GM21825 (cell line): ENCODE data around the gene TNFRSF14.
"Not testable (repeated sequence)": the region's sequence is repeated elsewhere in the genome, so short reads cannot be mapped to it uniquely, and the experiment has no call there.

Experiments used
- ATAC-seq: cut with Tn5 transposase; IDR thresholded peaks from one replicate; pipeline ENCODE4 v1.9.1; 2021; ENCODE audit warnings: mild to moderate bottlenecking, moderate library complexity; ENCODE audit not compliant: unreplicated experiment

TNFRSF14 gene

GRCh38 chr1:2553076-2553475 is 3.1 kb upstream of the TNFRSF14 start:
- not testable (repeated sequence) for ATAC-seq

DNA sequence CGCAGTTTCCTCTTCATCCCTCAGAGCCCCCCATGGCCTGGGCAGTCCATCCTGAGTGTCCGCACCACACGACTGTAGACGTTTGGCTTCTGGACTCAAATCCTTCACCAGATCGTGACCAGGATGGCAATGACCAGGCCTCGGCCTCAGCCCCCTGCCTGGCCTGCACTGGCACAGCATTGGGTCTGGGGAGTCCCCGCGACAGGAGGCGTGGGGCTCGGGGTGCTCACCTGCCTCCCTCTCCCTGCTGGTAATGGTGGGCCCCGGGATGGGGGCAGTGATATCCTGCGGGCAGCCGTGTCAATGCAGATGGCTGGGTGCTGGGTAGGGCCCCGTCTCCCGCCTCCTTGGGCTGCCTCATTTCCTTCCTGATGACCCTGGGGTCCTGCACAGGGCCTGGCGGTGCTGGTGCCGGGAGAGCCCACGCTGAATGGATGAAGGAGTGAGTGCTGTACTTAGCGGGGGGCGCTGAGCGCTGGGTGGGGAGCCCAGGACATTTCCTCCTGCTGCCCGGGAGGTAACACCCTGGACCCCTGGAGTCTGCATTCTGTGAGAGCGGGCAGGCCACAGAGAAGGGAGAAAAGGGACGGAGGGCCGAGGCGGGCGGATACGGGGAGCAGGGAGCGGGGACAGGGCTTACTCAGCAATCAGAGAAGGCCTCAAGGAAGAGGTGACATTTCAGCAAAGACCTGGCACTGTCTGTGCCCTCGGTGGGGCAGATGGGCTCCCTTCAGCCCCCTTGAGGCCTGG is 2.1 kb upstream of the TNFRSF14 start:
- no peak for ATAC-seq

DNA sequence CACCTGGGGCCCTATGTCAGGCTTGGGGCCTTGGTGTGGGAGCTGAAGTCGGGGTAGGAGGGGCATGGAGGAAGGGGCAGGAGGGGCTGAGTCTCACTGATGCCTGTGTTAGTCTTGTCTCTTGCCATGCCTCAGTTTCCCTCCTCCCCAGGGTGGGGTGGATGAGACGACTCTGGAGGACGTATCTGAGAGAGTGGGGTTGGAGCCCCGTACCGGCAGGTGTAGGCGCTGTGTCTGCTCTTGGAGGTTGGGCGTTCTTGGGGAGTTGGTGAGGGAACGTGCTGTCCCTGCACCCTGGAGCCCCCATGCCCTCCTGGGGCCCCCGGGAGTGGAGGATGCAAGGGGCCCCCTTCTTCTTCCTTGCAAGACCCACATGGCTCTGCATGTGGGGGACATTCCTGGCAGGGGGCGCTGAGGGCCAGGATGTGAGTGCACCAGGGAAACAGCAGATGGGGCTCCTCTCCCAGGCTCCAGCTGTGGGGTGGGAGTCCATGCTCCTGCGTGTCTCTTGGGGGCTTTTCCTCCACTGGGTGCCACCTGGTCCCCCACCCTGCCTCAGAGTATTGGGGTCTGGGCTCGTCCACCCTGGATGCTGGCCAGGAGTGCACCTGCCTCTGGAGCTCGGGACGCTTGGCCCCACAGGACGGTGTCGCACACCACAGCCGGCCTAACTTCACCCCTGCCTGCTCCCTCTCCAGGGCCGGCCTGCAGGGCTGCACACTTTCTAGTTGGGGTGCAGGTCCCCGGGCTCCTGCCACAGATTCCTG is 1.4 kb upstream of the TNFRSF14 start:
- peak; percentile 11 for ATAC-seq

GRCh38 chr1:2555634-2556276 is 416 bp upstream of the TNFRSF14 start:
- peak; percentile 35 for ATAC-seq

- ATAC-seq: no peak
These were observed 709 bp downstream of the TNFRSF14 start for GRCh38 chr1:2556678-2557481.

DNA sequence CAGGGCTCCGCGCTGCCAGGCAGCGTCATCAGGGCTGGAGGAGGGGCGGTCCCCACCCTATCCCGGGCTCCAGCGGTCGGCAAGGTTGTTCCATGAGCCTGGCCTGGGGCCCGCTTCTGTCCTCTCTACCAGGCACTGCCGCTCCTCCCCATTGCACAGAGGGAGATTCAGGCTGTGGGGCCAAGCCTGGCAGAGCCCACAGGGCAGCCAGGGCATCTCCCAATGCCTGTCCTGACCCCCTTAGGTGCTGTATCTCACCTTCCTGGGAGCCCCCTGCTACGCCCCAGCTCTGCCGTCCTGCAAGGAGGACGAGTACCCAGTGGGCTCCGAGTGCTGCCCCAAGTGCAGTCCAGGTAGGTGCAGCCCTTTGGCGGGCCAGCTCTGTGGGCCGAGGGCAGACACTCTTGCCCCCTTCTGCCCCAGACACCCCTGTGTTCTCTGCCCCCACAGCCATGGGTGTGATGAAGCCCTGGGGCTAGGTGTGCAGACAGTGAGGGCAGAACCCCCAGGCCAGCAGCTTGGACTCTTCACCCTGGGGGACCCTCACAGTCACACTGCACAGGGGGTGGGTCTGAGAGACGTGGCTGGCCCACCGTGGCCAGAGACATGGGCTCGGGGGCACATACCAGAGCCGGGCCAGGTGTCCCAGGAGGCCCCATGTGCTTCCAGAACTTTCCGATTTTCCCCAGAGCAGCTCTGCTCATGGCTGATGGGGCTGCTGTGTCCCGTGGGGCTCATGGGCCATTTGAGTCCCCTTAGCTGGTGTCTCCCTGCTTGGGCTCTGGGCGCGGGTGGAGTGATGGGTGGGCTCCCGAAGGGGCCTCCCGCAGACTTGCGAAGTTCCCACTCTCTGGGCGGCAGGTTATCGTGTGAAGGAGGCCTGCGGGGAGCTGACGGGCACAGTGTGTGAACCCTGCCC is 1.6 kb downstream of the TNFRSF14 start:
- no peak for ATAC-seq

DNA sequence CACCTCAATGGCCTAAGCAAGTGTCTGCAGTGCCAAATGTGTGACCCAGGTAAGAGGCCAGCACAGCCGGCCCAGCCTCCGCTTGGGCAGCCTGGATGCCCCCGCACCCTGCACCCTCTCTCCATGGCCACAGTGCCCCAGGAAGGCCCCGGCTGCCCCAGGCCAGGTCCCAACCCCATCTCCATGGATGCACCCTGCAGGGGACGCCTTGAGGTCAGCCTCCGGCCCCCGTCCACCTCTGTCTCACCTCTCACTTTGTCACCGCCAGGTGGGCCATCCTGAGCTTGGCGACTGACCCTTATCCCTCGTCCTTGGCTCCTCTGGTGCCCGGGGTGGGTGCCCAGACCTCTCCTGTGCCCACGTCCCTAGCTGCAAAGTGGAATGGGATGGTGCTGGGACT is 2.2 kb downstream of the TNFRSF14 start:
- ATAC-seq: no peak

DNA sequence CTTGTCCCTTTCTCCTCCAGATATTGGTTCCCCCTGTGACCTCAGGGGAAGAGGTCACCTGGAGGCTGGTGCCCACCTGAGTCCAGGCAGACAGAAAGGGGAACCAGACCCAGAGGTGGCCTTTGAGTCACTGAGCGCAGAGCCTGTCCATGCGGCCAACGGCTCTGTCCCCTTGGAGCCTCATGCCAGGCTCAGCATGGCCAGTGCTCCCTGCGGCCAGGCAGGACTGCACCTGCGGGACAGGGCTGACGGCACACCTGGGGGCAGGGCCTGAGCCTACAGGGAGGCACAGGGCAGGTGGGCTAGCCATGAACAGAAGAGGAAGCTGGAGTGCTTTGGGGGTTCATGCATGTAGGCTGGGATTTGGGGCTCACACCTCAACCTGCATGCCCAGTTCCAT is 2.7 kb downstream of the TNFRSF14 start:
- ATAC-seq: no peak

- ATAC-seq: no peak
These were observed 3.5 kb downstream of the TNFRSF14 start for GRCh38 chr1:2559509-2560298.

DNA sequence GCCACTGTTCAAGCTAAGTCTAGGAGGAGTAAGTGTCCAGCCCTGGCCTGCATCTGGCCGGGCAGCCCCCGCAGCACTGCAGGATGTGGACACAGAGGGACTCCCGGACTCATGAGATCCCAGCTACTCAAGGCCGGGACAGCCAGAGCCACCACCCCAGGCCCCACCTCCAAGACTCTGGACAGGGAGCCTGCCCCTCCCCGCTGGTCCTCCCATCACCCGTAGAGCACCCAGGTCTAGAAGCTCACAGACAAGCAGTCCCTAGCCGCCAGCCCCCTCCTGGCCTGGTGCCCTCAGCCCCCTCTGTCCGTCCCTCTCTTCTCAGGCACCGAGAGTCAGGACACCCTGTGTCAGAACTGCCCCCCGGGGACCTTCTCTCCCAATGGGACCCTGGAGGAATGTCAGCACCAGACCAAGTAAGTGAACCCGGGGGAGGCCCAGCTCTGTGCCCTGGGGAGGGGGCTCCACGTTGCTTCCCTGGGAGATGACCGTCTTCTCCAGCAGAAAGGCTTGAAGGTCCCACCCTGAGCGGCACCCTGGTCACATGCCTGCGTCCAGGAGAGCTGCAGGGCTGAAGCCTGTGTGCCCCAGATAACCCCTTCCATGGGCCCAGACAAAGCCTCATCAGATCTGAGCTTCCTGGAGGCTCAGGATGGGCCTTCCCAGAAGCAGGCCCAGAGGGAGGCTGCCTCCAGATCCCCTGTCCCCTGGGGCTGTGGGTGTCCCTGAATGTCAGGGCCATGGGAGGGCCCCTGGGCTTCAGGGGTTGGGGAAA is 4.3 kb downstream of the TNFRSF14 start:
- no peak for ATAC-seq

DNA sequence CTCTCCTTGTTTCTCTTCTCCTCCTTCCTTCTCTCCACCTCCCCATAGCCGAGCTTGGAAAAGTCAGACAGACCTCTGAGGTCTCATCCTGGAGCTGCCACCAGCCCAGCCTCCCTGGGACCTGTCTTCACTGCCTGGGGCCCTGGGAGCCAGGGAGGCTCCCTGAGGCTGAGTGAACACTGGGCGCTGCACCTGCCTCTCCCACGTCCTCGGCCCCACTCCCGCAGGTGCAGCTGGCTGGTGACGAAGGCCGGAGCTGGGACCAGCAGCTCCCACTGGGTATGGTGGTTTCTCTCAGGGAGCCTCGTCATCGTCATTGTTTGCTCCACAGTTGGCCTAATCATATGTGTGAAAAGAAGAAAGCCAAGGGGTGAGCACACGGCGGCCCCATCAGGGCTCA is 5.3 kb downstream of the TNFRSF14 start:
- no peak for ATAC-seq

GRCh38 chr1:2561898-2562895 is 6.0 kb downstream of the TNFRSF14 start:
- ATAC-seq: no peak

GRCh38 chr1:2563205-2563604 is 7.0 kb downstream of the TNFRSF14 start:
- no peak for ATAC-seq

DNA sequence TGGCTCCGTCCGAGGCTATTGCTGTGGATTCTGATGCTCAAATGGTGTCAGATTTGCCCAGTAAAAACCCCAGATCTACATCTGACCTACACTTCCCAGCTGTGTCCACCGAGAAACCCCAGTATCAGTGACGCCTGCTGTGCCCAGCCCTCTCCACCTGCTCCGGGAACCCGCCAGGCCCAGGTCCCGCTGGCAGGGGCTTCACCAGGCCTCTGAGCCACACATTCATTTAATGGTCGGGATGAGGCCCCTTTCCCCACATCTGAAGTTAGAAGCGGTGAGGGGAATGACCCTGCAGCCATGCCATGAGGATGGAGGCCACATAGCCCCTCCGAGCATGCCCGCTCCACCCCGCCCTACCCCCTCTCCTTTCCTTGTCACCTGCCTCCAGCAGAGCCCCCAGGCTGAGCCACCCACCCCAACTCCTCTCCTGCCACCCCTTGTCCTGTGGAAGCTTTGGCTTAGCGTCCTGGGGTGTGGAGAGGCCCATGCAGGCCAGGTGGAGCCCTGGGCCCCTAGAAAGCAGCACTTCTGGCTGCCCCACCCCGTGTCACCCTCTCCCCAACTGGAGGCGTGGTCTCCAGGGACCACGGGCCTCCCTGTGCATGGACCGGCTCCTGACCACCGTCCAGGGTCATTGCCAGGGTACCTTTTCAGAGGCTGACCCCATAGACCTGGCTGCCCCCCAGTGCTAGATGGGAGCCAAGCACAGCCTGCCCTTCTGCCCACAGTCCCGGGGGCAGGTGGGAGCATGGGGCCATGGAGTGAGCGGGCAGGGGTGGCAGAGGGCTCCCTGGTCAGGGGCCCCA is 8.0 kb downstream of the TNFRSF14 start:
- ATAC-seq: no peak

- no peak for ATAC-seq
These were observed 8.7 kb downstream of the TNFRSF14 start for GRCh38 chr1:2564815-2565374.
